ENCODE data around the gene SSTR3. TPM values are rescaled to one million over a fixed set of nuclear protein-coding genes. Genes with fewer than 3 reads are reported as not detected.
"Not testable (repeated sequence)": the region's sequence is repeated elsewhere in the genome, so short reads cannot be mapped to it uniquely, and the experiment has no call there.

The SSTR3 gene
- total RNA-seq, 1 experiment from 2014 or later: 0.08 TPM

- ChIA-PET POLR2A (no interaction called here), CTCF (no interaction called here)
- Histone ChIP-seq H3K4me1 (ENCODE audit: control insufficient read depth, insufficient read depth, low read length) (peaks cover 13% of the 10 kb centered on the region), H3K27me3 (ENCODE audit: control insufficient read depth, insufficient read depth, low read length) (no peaks in the 10 kb centered on the region), H3K36me3 (ENCODE audit: control insufficient read depth, insufficient read depth, low read length) (no peaks in the 10 kb centered on the region), H3K9me3 (ENCODE audit: control insufficient read depth, insufficient read depth, low read depth, low read length) (no peaks in the 10 kb centered on the region), H3K4me3 (ENCODE audit: low read depth in 2 of 2, low read length in 2 of 2) (no peak overlapping the region), H3K27ac (ENCODE audit: low read length) (no peak overlapping the region)
- ATAC-seq: no peak
- intact Hi-C loops (cut with micrococcal nuclease; ENCODE audit: unreplicated experiment) (no loop called here), in situ Hi-C loops (cut with HindIII; ENCODE audit: low pct_unique_long_range_greater_than_20kb, low sequenced_read_pairs) (no loop called here)
- TF ChIP-seq POLR2AphosphoS5 (IDR thresholded peaks at IDR 0.05; ENCODE audit: low read depth, low read length) (no peak), SIN3A (IDR thresholded peaks at IDR 0.05; ENCODE audit: borderline replicate concordance, insufficient read depth, low read depth, low read length) (no peak), TCF7L2 (IDR thresholded peaks at IDR 0.05; ENCODE audit: low read depth, low read length) (no peak)
- TF ChIP-seq, protein P1, sequence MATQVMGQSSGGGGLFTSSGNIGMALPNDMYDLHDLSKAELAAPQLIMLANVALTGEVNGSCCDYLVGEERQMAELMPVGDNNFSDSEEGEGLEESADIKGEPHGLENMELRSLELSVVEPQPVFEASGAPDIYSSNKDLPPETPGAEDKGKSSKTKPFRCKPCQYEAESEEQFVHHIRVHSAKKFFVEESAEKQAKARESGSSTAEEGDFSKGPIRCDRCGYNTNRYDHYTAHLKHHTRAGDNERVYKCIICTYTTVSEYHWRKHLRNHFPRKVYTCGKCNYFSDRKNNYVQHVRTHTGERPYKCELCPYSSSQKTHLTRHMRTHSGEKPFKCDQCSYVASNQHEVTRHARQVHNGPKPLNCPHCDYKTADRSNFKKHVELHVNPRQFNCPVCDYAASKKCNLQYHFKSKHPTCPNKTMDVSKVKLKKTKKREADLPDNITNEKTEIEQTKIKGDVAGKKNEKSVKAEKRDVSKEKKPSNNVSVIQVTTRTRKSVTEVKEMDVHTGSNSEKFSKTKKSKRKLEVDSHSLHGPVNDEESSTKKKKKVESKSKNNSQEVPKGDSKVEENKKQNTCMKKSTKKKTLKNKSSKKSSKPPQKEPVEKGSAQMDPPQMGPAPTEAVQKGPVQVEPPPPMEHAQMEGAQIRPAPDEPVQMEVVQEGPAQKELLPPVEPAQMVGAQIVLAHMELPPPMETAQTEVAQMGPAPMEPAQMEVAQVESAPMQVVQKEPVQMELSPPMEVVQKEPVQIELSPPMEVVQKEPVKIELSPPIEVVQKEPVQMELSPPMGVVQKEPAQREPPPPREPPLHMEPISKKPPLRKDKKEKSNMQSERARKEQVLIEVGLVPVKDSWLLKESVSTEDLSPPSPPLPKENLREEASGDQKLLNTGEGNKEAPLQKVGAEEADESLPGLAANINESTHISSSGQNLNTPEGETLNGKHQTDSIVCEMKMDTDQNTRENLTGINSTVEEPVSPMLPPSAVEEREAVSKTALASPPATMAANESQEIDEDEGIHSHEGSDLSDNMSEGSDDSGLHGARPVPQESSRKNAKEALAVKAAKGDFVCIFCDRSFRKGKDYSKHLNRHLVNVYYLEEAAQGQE (IDR thresholded peaks at IDR 0.05; ENCODE audit: insufficient read depth in 1 of 2, low read depth in 2 of 2, low read length in 1 of 2): no peak
- TF ChIP-seq, protein P2, sequence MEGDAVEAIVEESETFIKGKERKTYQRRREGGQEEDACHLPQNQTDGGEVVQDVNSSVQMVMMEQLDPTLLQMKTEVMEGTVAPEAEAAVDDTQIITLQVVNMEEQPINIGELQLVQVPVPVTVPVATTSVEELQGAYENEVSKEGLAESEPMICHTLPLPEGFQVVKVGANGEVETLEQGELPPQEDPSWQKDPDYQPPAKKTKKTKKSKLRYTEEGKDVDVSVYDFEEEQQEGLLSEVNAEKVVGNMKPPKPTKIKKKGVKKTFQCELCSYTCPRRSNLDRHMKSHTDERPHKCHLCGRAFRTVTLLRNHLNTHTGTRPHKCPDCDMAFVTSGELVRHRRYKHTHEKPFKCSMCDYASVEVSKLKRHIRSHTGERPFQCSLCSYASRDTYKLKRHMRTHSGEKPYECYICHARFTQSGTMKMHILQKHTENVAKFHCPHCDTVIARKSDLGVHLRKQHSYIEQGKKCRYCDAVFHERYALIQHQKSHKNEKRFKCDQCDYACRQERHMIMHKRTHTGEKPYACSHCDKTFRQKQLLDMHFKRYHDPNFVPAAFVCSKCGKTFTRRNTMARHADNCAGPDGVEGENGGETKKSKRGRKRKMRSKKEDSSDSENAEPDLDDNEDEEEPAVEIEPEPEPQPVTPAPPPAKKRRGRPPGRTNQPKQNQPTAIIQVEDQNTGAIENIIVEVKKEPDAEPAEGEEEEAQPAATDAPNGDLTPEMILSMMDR (IDR thresholded peaks at IDR 0.05): no peak
- no peak for DNase-seq (ENCODE audit: low read depth, low spot score)
- no TSS peak for BruUV-seq (replicated peaks)
Measured at GRCh38 chr22:37202716-37203115, 9.6 kb downstream of the SSTR3 start.

DNA sequence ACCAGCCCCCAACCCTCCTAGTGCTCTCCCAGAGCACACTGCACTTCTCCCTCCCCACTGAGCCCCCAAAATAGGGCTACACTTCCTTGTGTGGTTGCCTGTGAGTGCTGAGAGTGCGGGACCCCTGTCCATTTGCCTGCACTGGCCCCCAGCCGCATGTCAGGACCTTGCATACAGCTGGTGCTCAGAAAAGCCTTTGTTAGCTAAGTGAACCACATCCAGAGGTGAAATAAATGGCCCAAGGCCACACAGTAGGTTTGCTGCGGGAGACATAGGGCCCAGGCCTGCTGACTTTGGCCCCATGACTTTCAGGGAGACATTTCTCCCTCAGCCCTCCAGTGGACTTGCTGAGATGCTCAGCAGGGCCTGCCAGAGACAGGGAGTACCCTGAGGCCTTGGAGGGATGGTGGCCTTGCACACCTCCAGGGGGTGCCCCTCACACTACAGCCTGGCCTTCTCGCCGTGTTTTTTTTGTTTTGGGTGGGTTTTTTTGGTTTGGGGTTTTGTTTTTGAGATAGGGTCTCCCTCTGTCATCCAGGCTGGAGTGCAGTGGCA is 10.2 kb downstream of the SSTR3 start:
- TF ChIP-seq, protein P2 (IDR thresholded peaks at IDR 0.05): no peak
- TF ChIP-seq SIN3A (IDR thresholded peaks at IDR 0.05; ENCODE audit: borderline replicate concordance, insufficient read depth, low read depth, low read length): no peak
- TF ChIP-seq, protein P1 (IDR thresholded peaks at IDR 0.05; ENCODE audit: insufficient read depth in 1 of 2, low read depth in 2 of 2, low read length in 1 of 2): no peak
- no peak for DNase-seq (ENCODE audit: low read depth, low spot score)
- Histone ChIP-seq H3K27ac (ENCODE audit: low read length) (no peak overlapping the region), H3K36me3 (ENCODE audit: control insufficient read depth, insufficient read depth, low read length) (no peaks in the 10 kb centered on the region), H3K9me3 (ENCODE audit: control insufficient read depth, insufficient read depth, low read depth, low read length) (no peaks in the 10 kb centered on the region), H3K4me1 (ENCODE audit: control insufficient read depth, insufficient read depth, low read length) (peaks cover 19% of the 10 kb centered on the region), H3K27me3 (ENCODE audit: control insufficient read depth, insufficient read depth, low read length) (no peaks in the 10 kb centered on the region), H3K4me3 (ENCODE audit: low read depth in 2 of 2, low read length in 2 of 2) (no peak overlapping the region)
- POLR2A ChIA-PET: no interaction called here
- in situ Hi-C loops (cut with HindIII; ENCODE audit: low pct_unique_long_range_greater_than_20kb, low sequenced_read_pairs) (no loop called here), intact Hi-C loops (cut with micrococcal nuclease; ENCODE audit: unreplicated experiment) (no loop called here)
- BruUV-seq (replicated peaks): no TSS peak
- ATAC-seq: no peak
- CTCF ChIA-PET: no interaction called here

DNA sequence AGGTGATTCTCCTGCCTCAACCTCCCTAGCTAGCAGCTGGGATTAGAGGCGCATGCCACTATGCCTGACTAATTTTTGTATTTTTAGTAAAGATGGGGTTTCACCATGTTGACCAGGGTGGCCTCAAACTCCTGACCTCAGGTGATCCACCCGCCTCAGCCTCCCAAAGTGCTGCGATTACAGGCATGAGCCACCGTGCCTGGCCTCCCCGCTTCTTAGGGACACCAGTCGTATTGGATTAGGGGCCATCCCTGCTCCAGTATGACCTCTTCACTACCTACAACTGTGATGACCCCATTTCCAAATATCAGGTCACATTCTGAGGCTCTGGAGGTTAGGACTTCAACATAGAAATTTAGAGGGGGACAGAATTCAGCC is 10.8 kb downstream of the SSTR3 start:
- H3K27me3 ChIP-seq (ENCODE audit: control insufficient read depth, insufficient read depth, low read length); H3K9me3 ChIP-seq (ENCODE audit: control insufficient read depth, insufficient read depth, low read depth, low read length); ATAC-seq; BruUV-seq (replicated peaks); CTCF ChIA-PET; in situ Hi-C loops (cut with HindIII; ENCODE audit: low pct_unique_long_range_greater_than_20kb, low sequenced_read_pairs); H3K27ac ChIP-seq (ENCODE audit: low read length); H3K4me3 ChIP-seq (ENCODE audit: low read depth in 2 of 2, low read length in 2 of 2); intact Hi-C loops (cut with micrococcal nuclease; ENCODE audit: unreplicated experiment); DNase-seq (ENCODE audit: low read depth, low spot score); H3K36me3 ChIP-seq (ENCODE audit: control insufficient read depth, insufficient read depth, low read length): not testable (repeated sequence)
- peaks cover 25% of the 10 kb centered on the region for H3K4me1 ChIP-seq (ENCODE audit: control insufficient read depth, insufficient read depth, low read length)
- POLR2A ChIA-PET: interaction anchor here (0.6 kb wide), 1 partner anchor 186 kb away, joined by 15 read pairs; no protein-coding TSS in a partner anchor

Data from Panc1 (cell line).